ENCODE measurements around the gene SLC25A12. TPM values are rescaled to one million over a fixed set of nuclear protein-coding genes. Genes with fewer than 3 reads are reported as not detected.

The SLC25A12 gene
- total RNA-seq, 1 donor from 2014 or later: 33.9 TPM

DNA sequence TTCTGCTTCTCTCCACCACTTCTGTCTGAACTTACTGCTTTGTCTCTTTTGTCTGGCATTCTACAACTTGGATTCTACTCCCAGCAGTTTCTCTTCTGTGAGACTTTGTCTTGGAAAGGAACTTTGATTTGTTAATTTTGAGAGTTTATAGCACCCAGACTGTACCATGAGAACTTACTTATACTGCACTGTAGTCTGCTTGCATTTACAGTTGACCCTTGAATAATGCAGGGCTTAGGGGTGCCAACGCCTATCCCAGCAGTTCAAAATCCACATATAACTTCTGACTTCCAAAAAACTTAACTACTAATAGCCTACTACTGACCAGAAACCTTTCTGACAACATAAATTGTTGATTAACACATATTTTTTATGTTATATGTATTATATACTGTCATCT lies 151.3 kb downstream of the SLC25A12 start:
- intact Hi-C loops (cut with micrococcal nuclease): no loop called here

DNA sequence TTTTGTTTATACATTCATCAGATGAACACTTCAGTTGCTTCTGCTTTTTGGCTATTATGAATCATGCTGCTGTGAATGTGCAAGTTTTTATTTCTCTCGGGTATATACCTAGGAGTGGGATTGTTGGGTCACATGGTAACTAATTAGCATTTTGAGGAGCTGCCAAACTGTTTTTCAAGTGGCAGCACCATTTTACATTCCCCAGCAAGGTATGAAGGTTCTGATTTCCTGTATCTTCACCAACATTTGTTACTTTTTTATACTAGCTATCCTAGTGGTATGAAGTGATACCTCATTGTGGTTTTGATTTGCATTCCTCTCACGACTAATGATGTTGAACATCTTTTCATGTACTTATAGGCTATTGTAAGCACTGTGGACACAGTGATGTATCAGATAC lies 152.9 kb downstream of the SLC25A12 start:
- intact Hi-C loops (cut with micrococcal nuclease): no loop called here

GRCh38 chr2:171735991-171736710 lies 157.9 kb downstream of the SLC25A12 start:
- intact Hi-C loops (cut with micrococcal nuclease): no loop called here

Other genes with a start within 250 kb of the SLC25A12 start
- gene DYNC1I2, start 206.8 kb downstream of the SLC25A12 start, total RNA-seq: 52.7 and 58.1 TPM in 2 replicates
- gene HAT1, start 28.2 kb upstream of the SLC25A12 start, total RNA-seq: 54.9 and 59.5 TPM in 2 replicates
- gene METAP1D, start 105.7 kb upstream of the SLC25A12 start, total RNA-seq: 4.0 and 5.0 TPM in 2 replicates
- gene DLX1, start 191.3 kb upstream of the SLC25A12 start, total RNA-seq: not detected in 2 replicates
- not detected in 2 replicates for gene DLX2, start 208.7 kb upstream of the SLC25A12 start, total RNA-seq

All from T-helper 1 cell treated with Interleukin-12 subunit alpha and Interleukin-12 subunit beta and Interleukin-4 antibody, amounts not matched to agents 30 ng/mL and 1 ng/mL, for 36 hours (primary cell).